ENCODE measurements around the gene PPP1R9A. TPM values are rescaled to one million over a fixed set of nuclear protein-coding genes. Genes with fewer than 3 reads are reported as not detected.

PPP1R9A gene
- total RNA-seq, 2 donors from 2014 or later = 15.1 to 29.4 TPM

- H3K9me3 ChIP-seq = no peaks in the 10 kb centered on the region
- H3K36me3 ChIP-seq = no peaks in the 10 kb centered on the region
- no peaks in the 10 kb centered on the region for H3K4me1 ChIP-seq (replicated peaks)
- no peak overlapping the region for H3K27ac ChIP-seq
- TF ChIP-seq POLR2AphosphoS5 (IDR thresholded peaks at IDR 0.05) (no peak), POLR2A (IDR thresholded peaks at IDR 0.05) (no peak), CTCF (IDR thresholded peaks at IDR 0.05) (no peak)
- 71% methylated on average over 2 of the region's 2 CpGs for WGBS
- H3K4me3 ChIP-seq = no peak overlapping the region
- no peak for DNase-seq (ENCODE audit: low spot score)
- intact Hi-C loops (cut with DNase I) = no loop called here
- no peaks in the 10 kb centered on the region for H3K27me3 ChIP-seq (replicated peaks; ENCODE audit: insufficient read depth)
Observed at GRCh38 chr7:95322854-95323253, 415.5 kb downstream of the PPP1R9A start.

- intact Hi-C loops (cut with DNase I) = no loop called here
- Histone ChIP-seq H3K9me3 (no peaks in the 10 kb centered on the region), H3K27me3 (replicated peaks; ENCODE audit: insufficient read depth) (no peaks in the 10 kb centered on the region), H3K36me3 (no peaks in the 10 kb centered on the region), H3K4me1 (replicated peaks) (no peaks in the 10 kb centered on the region), H3K27ac (no peak overlapping the region), H3K4me3 (no peak overlapping the region)
- 82% methylated on average over 9 of the region's 9 CpGs for WGBS
- TF ChIP-seq POLR2A (IDR thresholded peaks at IDR 0.05) = no peak
- no peak for TF ChIP-seq CTCF (IDR thresholded peaks at IDR 0.05)
- TF ChIP-seq POLR2AphosphoS5 (IDR thresholded peaks at IDR 0.05) = no peak
- DNase-seq (ENCODE audit: low spot score) = no peak
Observed at GRCh38 chr7:95323410-95324129, 416.2 kb downstream of the PPP1R9A start.

- TF ChIP-seq POLR2AphosphoS5 (IDR thresholded peaks at IDR 0.05) (no peak), POLR2A (IDR thresholded peaks at IDR 0.05) (no peak), CTCF (IDR thresholded peaks at IDR 0.05) (no peak)
- Histone ChIP-seq H3K4me1 (replicated peaks) (no peaks in the 10 kb centered on the region), H3K36me3 (no peaks in the 10 kb centered on the region), H3K27ac (no peak within 1 kb of the TSS), H3K9me3 (no peaks in the 10 kb centered on the region), H3K27me3 (replicated peaks; ENCODE audit: insufficient read depth) (no peaks in the 10 kb centered on the region), H3K4me3 (no peak within 1 kb of the TSS)
- DNase-seq (ENCODE audit: low spot score) = no peak
- intact Hi-C loops (cut with DNase I) = no loop called here
- 15% methylated on average over 20 of the region's 20 CpGs for WGBS
Observed at GRCh38 chr7:95324431-95324830, 417.0 kb downstream of the PPP1R9A start, which contains the start of gene PON1. TSS of gene PON1 (minus strand) at chr7:95324532. CDS start at chr7:95324475, 57 bp downstream.

GRCh38 chr7:95327356-95327755 lies 420.0 kb downstream of the PPP1R9A start:
- H3K4me1 ChIP-seq (replicated peaks) = no peaks in the 10 kb centered on the region
- WGBS = 74% methylated on average over 3 of the region's 3 CpGs
- intact Hi-C loops (cut with DNase I) = no loop called here
- no peak for DNase-seq (ENCODE audit: low spot score)
- TF ChIP-seq CTCF (IDR thresholded peaks at IDR 0.05) (no peak), POLR2A (IDR thresholded peaks at IDR 0.05) (no peak), POLR2AphosphoS5 (IDR thresholded peaks at IDR 0.05) (no peak)
- H3K27ac ChIP-seq = no peak overlapping the region
- no peak overlapping the region for H3K4me3 ChIP-seq
- no peaks in the 10 kb centered on the region for H3K36me3 ChIP-seq
- H3K27me3 ChIP-seq (replicated peaks; ENCODE audit: insufficient read depth) = no peaks in the 10 kb centered on the region
- H3K9me3 ChIP-seq = no peaks in the 10 kb centered on the region

Measured in prostate gland (tissue), 2 donors.